ENCODE measurements around the gene RNF212. TPM values are rescaled to one million over a fixed set of nuclear protein-coding genes. Genes with fewer than 3 reads are reported as not detected.

Gene RNF212
- total RNA-seq, 1 donor from 2014 or later, result 0.85 TPM

- no peak for DNase-seq
These were observed 562 bp downstream of the RNF212 start for GRCh38 chr4:1112821-1113182.

- DNase-seq, result no peak
These were observed 1.1 kb downstream of the RNF212 start for GRCh38 chr4:1112174-1112820.

GRCh38 chr4:1111259-1111809 lies 2.0 kb downstream of the RNF212 start:
- no peak for DNase-seq

- no peak for DNase-seq
These were observed 3.4 kb downstream of the RNF212 start for GRCh38 chr4:1109898-1110506.

- no peak for DNase-seq
These were observed 4.0 kb downstream of the RNF212 start for GRCh38 chr4:1109333-1109732.

GRCh38 chr4:1105662-1106061 lies 7.7 kb downstream of the RNF212 start:
- DNase-seq, result no peak

- no peak for DNase-seq
These were observed 8.3 kb downstream of the RNF212 start for GRCh38 chr4:1105067-1105466.

- no peak for DNase-seq
These were observed 8.7 kb downstream of the RNF212 start for GRCh38 chr4:1104647-1105046.

GRCh38 chr4:1099684-1100335 lies 13.6 kb downstream of the RNF212 start:
- no peak for DNase-seq

GRCh38 chr4:1099270-1099669 lies 14.1 kb downstream of the RNF212 start:
- DNase-seq, result no peak

GRCh38 chr4:1098311-1098925 lies 14.9 kb downstream of the RNF212 start:
- DNase-seq, result no peak

- DNase-seq, result no peak
These were observed 15.8 kb downstream of the RNF212 start for GRCh38 chr4:1097553-1097952.

- no peak for DNase-seq
These were observed 16.5 kb downstream of the RNF212 start for GRCh38 chr4:1096841-1097240.

- no peak for DNase-seq
These were observed 19.1 kb downstream of the RNF212 start for GRCh38 chr4:1094336-1094690.

- DNase-seq, result no peak
These were observed 19.7 kb downstream of the RNF212 start for GRCh38 chr4:1093391-1094335.

GRCh38 chr4:1092983-1093361 lies 20.4 kb downstream of the RNF212 start:
- DNase-seq, result no peak

GRCh38 chr4:1092026-1092982 lies 21.1 kb downstream of the RNF212 start:
- DNase-seq, result no peak

- no peak for DNase-seq
These were observed 21.8 kb downstream of the RNF212 start for GRCh38 chr4:1091561-1091995.

- DNase-seq, result no peak
These were observed 22.6 kb downstream of the RNF212 start for GRCh38 chr4:1090465-1091440.

GRCh38 chr4:1090036-1090435 lies 23.3 kb downstream of the RNF212 start:
- DNase-seq, result no peak

All from dermis blood vessel endothelial cell (primary cell).